ENCODE data around the gene HDAC7.

DNA sequence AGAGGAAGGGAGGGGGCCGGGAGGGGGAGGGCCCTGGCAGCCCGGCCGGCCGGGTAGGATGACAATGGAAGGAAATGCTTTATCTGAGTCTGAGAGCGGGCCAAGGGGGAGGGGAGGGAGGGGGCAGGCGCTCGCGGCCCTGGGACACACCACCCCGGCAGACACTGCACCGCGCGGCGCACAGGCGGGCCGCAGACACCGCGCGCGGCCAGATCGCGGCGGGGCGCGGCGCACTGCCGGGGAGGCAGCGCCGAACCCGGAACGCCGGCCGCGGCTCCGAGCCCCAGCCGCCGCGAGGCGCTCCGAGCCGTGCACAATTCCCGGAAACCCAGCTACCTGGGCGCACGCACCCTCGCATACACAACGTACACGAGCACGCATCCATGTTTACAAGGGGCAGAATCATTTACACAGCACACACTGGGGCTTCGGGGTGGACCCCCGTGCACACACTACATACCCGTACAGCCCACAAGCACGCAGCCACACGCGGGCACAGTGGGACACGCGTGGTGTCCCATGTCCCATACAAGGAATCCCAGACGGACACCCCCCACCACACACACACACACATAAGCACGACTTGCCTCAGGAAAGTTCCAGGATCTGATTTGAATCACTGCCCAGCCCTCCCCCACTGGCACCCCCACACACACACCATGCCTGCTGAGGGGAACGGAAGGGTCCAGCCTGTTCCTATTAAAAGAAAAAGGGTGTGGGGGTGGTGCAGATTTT, at the start of gene HDAC7:
- TF ChIP-seq, protein P1, sequence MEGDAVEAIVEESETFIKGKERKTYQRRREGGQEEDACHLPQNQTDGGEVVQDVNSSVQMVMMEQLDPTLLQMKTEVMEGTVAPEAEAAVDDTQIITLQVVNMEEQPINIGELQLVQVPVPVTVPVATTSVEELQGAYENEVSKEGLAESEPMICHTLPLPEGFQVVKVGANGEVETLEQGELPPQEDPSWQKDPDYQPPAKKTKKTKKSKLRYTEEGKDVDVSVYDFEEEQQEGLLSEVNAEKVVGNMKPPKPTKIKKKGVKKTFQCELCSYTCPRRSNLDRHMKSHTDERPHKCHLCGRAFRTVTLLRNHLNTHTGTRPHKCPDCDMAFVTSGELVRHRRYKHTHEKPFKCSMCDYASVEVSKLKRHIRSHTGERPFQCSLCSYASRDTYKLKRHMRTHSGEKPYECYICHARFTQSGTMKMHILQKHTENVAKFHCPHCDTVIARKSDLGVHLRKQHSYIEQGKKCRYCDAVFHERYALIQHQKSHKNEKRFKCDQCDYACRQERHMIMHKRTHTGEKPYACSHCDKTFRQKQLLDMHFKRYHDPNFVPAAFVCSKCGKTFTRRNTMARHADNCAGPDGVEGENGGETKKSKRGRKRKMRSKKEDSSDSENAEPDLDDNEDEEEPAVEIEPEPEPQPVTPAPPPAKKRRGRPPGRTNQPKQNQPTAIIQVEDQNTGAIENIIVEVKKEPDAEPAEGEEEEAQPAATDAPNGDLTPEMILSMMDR (IDR thresholded peaks at IDR 0.05), result peak in 2 of 6 experiments; percentile 10 to 13
- peak; percentile 30 to 64 for TF ChIP-seq POLR2A (IDR thresholded peaks at IDR 0.05)
